Measurements from ENCODE around the gene TBC1D1.
A peak's percentile ranks its signal among the peaks of the same experiment; 100 is the strongest.

TBC1D1 gene

GRCh38 chr4:38113132-38113531 is 222.2 kb downstream of the TBC1D1 start:
- no peak for TF ChIP-seq CTCF (IDR thresholded peaks at IDR 0.05; ENCODE audit: insufficient read depth, low read depth, low read length, missing control alignments)
- no peak for DNase-seq (ENCODE audit: low read depth)
- no peak overlapping the region for H3K4me3 ChIP-seq (ENCODE audit: low read length)

GRCh38 chr4:38113551-38113950 is 222.7 kb downstream of the TBC1D1 start:
- no peak for DNase-seq (ENCODE audit: low read depth)
- no peak overlapping the region for H3K4me3 ChIP-seq (ENCODE audit: low read length)
- no peak for TF ChIP-seq CTCF (IDR thresholded peaks at IDR 0.05; ENCODE audit: insufficient read depth, low read depth, low read length, missing control alignments)

- TF ChIP-seq CTCF (IDR thresholded peaks at IDR 0.05; ENCODE audit: insufficient read depth, low read depth, low read length, missing control alignments) = no peak
- DNase-seq (ENCODE audit: low read depth) = peak; percentile 54
- H3K4me3 ChIP-seq (ENCODE audit: low read length) = no peak overlapping the region
Measured at GRCh38 chr4:38114386-38115150, 223.7 kb downstream of the TBC1D1 start.

GRCh38 chr4:38115601-38116000 is 224.7 kb downstream of the TBC1D1 start:
- no peak for DNase-seq (ENCODE audit: low read depth)
- TF ChIP-seq CTCF (IDR thresholded peaks at IDR 0.05; ENCODE audit: insufficient read depth, low read depth, low read length, missing control alignments) = no peak
- no peak overlapping the region for H3K4me3 ChIP-seq (ENCODE audit: low read length)

- no peak for DNase-seq (ENCODE audit: low read depth)
- H3K4me3 ChIP-seq (ENCODE audit: low read length) = no peak overlapping the region
- TF ChIP-seq CTCF (IDR thresholded peaks at IDR 0.05; ENCODE audit: insufficient read depth, low read depth, low read length, missing control alignments) = no peak
Measured at GRCh38 chr4:38117591-38117990, 226.7 kb downstream of the TBC1D1 start.

- peak; percentile 27 for DNase-seq (ENCODE audit: low read depth)
- no peak for TF ChIP-seq CTCF (IDR thresholded peaks at IDR 0.05; ENCODE audit: insufficient read depth, low read depth, low read length, missing control alignments)
- H3K4me3 ChIP-seq (ENCODE audit: low read length) = no peak overlapping the region
Measured at GRCh38 chr4:38119668-38120385, 228.9 kb downstream of the TBC1D1 start.
